Subcutaneous abdominal adipose tissue (tissue), 5 donors: ENCODE data around the gene PCCA.

ENCODE experiments used
- H3K27ac ChIP-seq: one replicate; pipeline ENCODE4 v1.7.0; 2013; ENCODE audit warnings: low read depth, mild to moderate bottlenecking, inconsistent platforms, low read length, moderate library complexity
- H3K27me3 ChIP-seq, 5 donors: one replicate each; pipeline ENCODE4 v1.7.0; 2013; ENCODE audit warnings: low read length in 5 of 5, inconsistent platforms in 1 of 5; ENCODE audit not compliant: control insufficient read depth in 5 of 5, insufficient read depth in 4 of 5
- H3K36me3 ChIP-seq, 5 donors: one replicate each; pipeline ENCODE4 v1.7.0; 2013; ENCODE audit warnings: low read length in 5 of 5; ENCODE audit not compliant: control insufficient read depth in 5 of 5, insufficient read depth in 5 of 5
- H3K4me1 ChIP-seq, 5 donors: one replicate each; pipeline ENCODE4 v1.7.0; 2013; ENCODE audit warnings: low read length in 5 of 5, mild to moderate bottlenecking in 3 of 5, moderate library complexity in 1 of 5; ENCODE audit not compliant: control insufficient read depth in 5 of 5, insufficient read depth in 5 of 5
- H3K4me3 ChIP-seq, 5 donors: one replicate each; pipeline ENCODE4 v1.7.0; 2013; ENCODE audit warnings: low read length in 5 of 5, low read depth in 1 of 5
- H3K9ac ChIP-seq, 5 donors: one replicate each; pipeline ENCODE4 v1.7.0; 2013; ENCODE audit warnings: low read length in 5 of 5, mild to moderate bottlenecking in 4 of 5, moderate library complexity in 3 of 5
- H3K9me3 ChIP-seq, 5 donors: one replicate each; pipeline ENCODE4 v1.7.0; 2013; ENCODE audit warnings: low read length in 5 of 5; ENCODE audit not compliant: control insufficient read depth in 5 of 5
- donor health status: healthy.
- donor health status: healthy.
- donor health status: healthy.
- donor health status: healthy.
- donor health status: healthy.

PCCA gene

GRCh38 chr13:100473087-100473486 is 384.2 kb downstream of the PCCA start:
- H3K27me3 ChIP-seq: no peaks in the 10 kb centered on the region
- no peaks in the 10 kb centered on the region for H3K9me3 ChIP-seq
- H3K9ac ChIP-seq: no peak overlapping the region
- no peak overlapping the region for H3K4me3 ChIP-seq
- H3K36me3 ChIP-seq: no peaks in the 10 kb centered on the region
- H3K27ac ChIP-seq: no peak overlapping the region
- peaks cover 0 to under 1% (median 0%) of the 10 kb centered on the region in 5 donors for H3K4me1 ChIP-seq

GRCh38 chr13:100473501-100474044 is 384.7 kb downstream of the PCCA start:
- H3K4me3 ChIP-seq: no peak overlapping the region
- no peak overlapping the region for H3K27ac ChIP-seq
- no peaks in the 10 kb centered on the region for H3K27me3 ChIP-seq
- no peak overlapping the region for H3K9ac ChIP-seq
- H3K4me1 ChIP-seq: peaks cover 0 to 5% (median 3%) of the 10 kb centered on the region in 5 donors
- no peaks in the 10 kb centered on the region for H3K36me3 ChIP-seq
- H3K9me3 ChIP-seq: no peaks in the 10 kb centered on the region

- Histone ChIP-seq H3K4me1 (peaks cover 0 to 11% (median 6%) of the 10 kb centered on the region in 5 donors), H3K9me3 (no peaks in the 10 kb centered on the region), H3K9ac (no peak overlapping the region), H3K27me3 (no peaks in the 10 kb centered on the region), H3K27ac (no peak overlapping the region), H3K4me3 (no peak overlapping the region), H3K36me3 (no peaks in the 10 kb centered on the region)
Observed at GRCh38 chr13:100476963-100477362, 388.1 kb downstream of the PCCA start.

GRCh38 chr13:100478107-100478809 is 389.4 kb downstream of the PCCA start:
- H3K9me3 ChIP-seq: no peaks in the 10 kb centered on the region
- no peaks in the 10 kb centered on the region for H3K36me3 ChIP-seq
- H3K4me3 ChIP-seq: no peak overlapping the region
- no peak overlapping the region for H3K9ac ChIP-seq
- no peak overlapping the region for H3K27ac ChIP-seq
- peaks cover 0 to 11% (median 6%) of the 10 kb centered on the region in 5 donors for H3K4me1 ChIP-seq
- H3K27me3 ChIP-seq: no peaks in the 10 kb centered on the region

GRCh38 chr13:100480676-100481075 is 391.8 kb downstream of the PCCA start:
- Histone ChIP-seq H3K27me3 (no peaks in the 10 kb centered on the region), H3K27ac (no peak overlapping the region), H3K4me1 (peaks cover 0 to 11% (median 9%) of the 10 kb centered on the region in 5 donors), H3K9me3 (no peaks in the 10 kb centered on the region), H3K9ac (no peak overlapping the region), H3K36me3 (no peaks in the 10 kb centered on the region), H3K4me3 (no peak overlapping the region)

- H3K27ac ChIP-seq: no peak overlapping the region
- no peaks in the 10 kb centered on the region for H3K27me3 ChIP-seq
- H3K9me3 ChIP-seq: no peaks in the 10 kb centered on the region
- peaks cover 0 to 10% (median 9%) of the 10 kb centered on the region in 5 donors for H3K4me1 ChIP-seq
- H3K36me3 ChIP-seq: no peaks in the 10 kb centered on the region
- H3K9ac ChIP-seq: no peak overlapping the region
- H3K4me3 ChIP-seq: no peak overlapping the region
Observed at GRCh38 chr13:100483139-100483538, 394.2 kb downstream of the PCCA start.

GRCh38 chr13:100483841-100484381 is 395.0 kb downstream of the PCCA start:
- H3K4me3 ChIP-seq: peak overlapping the region in 1 of 5 donors; percentile 9
- H3K9me3 ChIP-seq: no peaks in the 10 kb centered on the region
- no peak overlapping the region for H3K9ac ChIP-seq
- no peak overlapping the region for H3K27ac ChIP-seq
- H3K4me1 ChIP-seq: peaks cover 0 to 8% (median 2%) of the 10 kb centered on the region in 5 donors
- no peaks in the 10 kb centered on the region for H3K36me3 ChIP-seq
- no peaks in the 10 kb centered on the region for H3K27me3 ChIP-seq

- Histone ChIP-seq H3K27me3 (no peaks in the 10 kb centered on the region), H3K4me1 (peaks cover 0 to 8% (median 0%) of the 10 kb centered on the region in 5 donors), H3K27ac (no peak overlapping the region), H3K9me3 (no peaks in the 10 kb centered on the region), H3K36me3 (no peaks in the 10 kb centered on the region), H3K4me3 (no peak overlapping the region), H3K9ac (no peak overlapping the region)
Observed at GRCh38 chr13:100484702-100485101, 395.8 kb downstream of the PCCA start.

GRCh38 chr13:100485265-100485664 is 396.4 kb downstream of the PCCA start:
- Histone ChIP-seq H3K36me3 (no peaks in the 10 kb centered on the region), H3K4me3 (no peak overlapping the region), H3K27ac (no peak overlapping the region), H3K9ac (no peak overlapping the region), H3K27me3 (no peaks in the 10 kb centered on the region), H3K9me3 (no peaks in the 10 kb centered on the region), H3K4me1 (peaks cover 0 to 8% (median 0%) of the 10 kb centered on the region in 5 donors)

- Histone ChIP-seq H3K4me3 (no peak overlapping the region), H3K27me3 (no peaks in the 10 kb centered on the region), H3K4me1 (peaks cover 2 to 21% (median 9%) of the 10 kb centered on the region in 5 donors), H3K27ac (peak overlapping the region; percentile 33), H3K9me3 (no peaks in the 10 kb centered on the region), H3K9ac (no peak overlapping the region), H3K36me3 (no peaks in the 10 kb centered on the region)
Observed at GRCh38 chr13:100490692-100491091, 401.8 kb downstream of the PCCA start.
